Psoas muscle (tissue), 8 donors: ENCODE results near the gene NFASC. TPM values are rescaled to one million over a fixed set of nuclear protein-coding genes. Genes with fewer than 3 reads are reported as not detected.

Experiments used
- ATAC-seq, 4 donors: fragments of 200-7000 bp; cut with Tn5 transposase; one replicate each; pipeline ENCODE4 v1.9.1; 2020; ENCODE audit warnings: moderate library complexity in 3 of 4, mild to moderate bottlenecking in 2 of 4
- DNase-seq, 2 donors: peaks; one replicate each; pipeline ENCODE4 v3.0.0-alpha.2; 2020
- H3K27ac ChIP-seq: fragments of 200-600 bp; one replicate; pipeline ENCODE4 v1.8.0; 2022
- H3K27me3 ChIP-seq, 3 donors: fragments of 200-600 bp in 1 of 3; one replicate each; pipeline versions ENCODE4 v1.6.1 to v1.8.0; 2013 to 2022; ENCODE audit warnings: low read length in 2 of 3, mild to moderate bottlenecking in 2 of 3, moderate library complexity in 1 of 3; ENCODE audit not compliant: insufficient read depth in 3 of 3
- H3K36me3 ChIP-seq, 2 donors: fragments of 200-600 bp in 1 of 2; one replicate each; pipeline versions ENCODE4 v1.6.1 to v1.8.0; 2013 to 2022; ENCODE audit warnings: low read depth in 1 of 2, mild to moderate bottlenecking in 1 of 2, moderate library complexity in 1 of 2; ENCODE audit not compliant: insufficient read depth in 1 of 2
- H3K4me1 ChIP-seq: fragments of 200-600 bp; one replicate; pipeline ENCODE4 v1.8.0; 2022
- H3K4me3 ChIP-seq: fragments of 200-600 bp; one replicate; pipeline ENCODE4 v1.8.0; 2022; ENCODE audit warnings: mild to moderate bottlenecking
- H3K9me3 ChIP-seq: fragments of 200-600 bp; one replicate; pipeline ENCODE4 v1.8.0; 2022
- CTCF ChIP-seq: fragments of 200-600 bp; IDR thresholded peaks from one replicate; pipeline ENCODE4 v1.8.0; 2022; ENCODE audit warnings: antibody characterized with exemption
- WGBS, 3 donors: extraction: QIAGEN DNeasy Blood & Tissue Kit; methylation state at CpG; one replicate each; pipeline versions ENCODE4 v1.1.6 to v1.1.7; 2013; 5-methylcytosine and 5-hydroxymethylcytosine counted together
- intact Hi-C, 2 donors: fragments of 100-400 bp; cut with DNase I; formaldehyde crosslinking; loops; one replicate each; pipeline versions ENCODE4 v1.11.0 to v1.14.2; 2022
- polyA plus RNA-seq, 3 donors: library from polyadenylated mRNA; stranded (reverse); fragments of 200-250 nt; gene quantifications; one replicate each; pipeline ENCODE4 v1.2.3, GENCODE V29; 2013
- total RNA-seq, 4 donors: library from RNA; stranded (reverse); fragmentation: NEBNext Ultra II Directional in 2 of 4; extraction: Animal tissue kit (Norgen Biotek cat#: 25700) in 2 of 4; gene quantifications; one replicate each; pipeline versions ENCODE4 v1.2.1 to v1.2.4, GENCODE V29; 2021 to 2023
- donor health status: healthy with polysubstance abuse.
- donor health status: DM: no; HTN: no; CAD: no; lungs with moderate emphysema.
- donor health status: Bipolar disorder and iron deficiency.
- donor health status: healthy.
- donor health status: DM: yes; HTN: yes; CAD: no.
- donor health status: DM: no; HTN: no; CAD: no.
- donor health status: DM: no; HTN: no; CAD: no.
- donor health status: DM: yes; HTN: yes; CAD: no.

The NFASC gene
- total and polyA plus RNA-seq, 7 donors, result 0.46 to 7.5 (median 0.90) TPM

DNA sequence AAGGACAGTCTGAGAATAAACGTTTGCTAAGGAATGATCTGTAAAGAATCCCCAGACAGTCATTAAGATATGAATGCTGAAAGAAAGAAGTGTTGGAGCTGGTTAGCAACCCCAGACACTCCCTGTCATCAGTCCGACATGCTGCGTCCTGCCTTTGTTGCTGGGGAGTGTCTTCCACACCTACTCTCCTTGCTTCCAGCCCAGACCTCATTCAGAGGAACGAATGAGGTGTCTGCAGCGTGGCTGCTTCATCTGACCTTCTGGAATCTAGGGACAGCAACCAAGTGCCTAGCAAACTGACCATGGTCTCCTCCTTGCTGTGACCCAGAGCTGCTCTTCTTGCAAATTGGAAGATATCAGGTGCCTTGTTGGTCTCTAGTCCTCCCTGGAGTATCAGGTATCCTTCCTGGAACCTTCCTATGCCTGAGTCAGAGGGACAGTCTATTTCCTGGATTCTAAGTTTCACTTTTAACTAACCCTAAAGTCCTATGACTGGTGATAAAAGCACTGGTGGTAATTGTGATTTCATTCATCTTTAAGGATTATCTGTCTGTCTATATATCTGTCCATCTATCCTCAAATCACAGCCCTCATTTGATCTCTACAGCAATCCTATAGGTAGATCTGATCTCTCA lies 45.3 kb downstream of the NFASC start:
- intact Hi-C loops, result no loop called here
- no peak overlapping the region for H3K4me3 ChIP-seq
- H3K27me3 ChIP-seq, result no peaks in the 10 kb centered on the region
- no peaks in the 10 kb centered on the region for H3K9me3 ChIP-seq
- peaks cover 8% of the 10 kb centered on the region for H3K4me1 ChIP-seq
- no peak for DNase-seq
- H3K27ac ChIP-seq, result no peak overlapping the region
- no peak for TF ChIP-seq CTCF
- no peaks in the 10 kb centered on the region for H3K36me3 ChIP-seq
- WGBS, 3 donors, result 33 to 59% (median 49%) methylated on average over 5 of the region's 5 CpGs
- peak in 3 of 4 donors; percentile 49 to 72 (median 58) for ATAC-seq

GRCh38 chr1:204917802-204918201 lies 47.1 kb downstream of the NFASC start:
- DNase-seq, result no peak
- H3K4me3 ChIP-seq, result no peak overlapping the region
- H3K27me3 ChIP-seq, result no peaks in the 10 kb centered on the region
- intact Hi-C loops, result no loop called here
- no peak overlapping the region for H3K27ac ChIP-seq
- 96 to 97% (median 96%) methylated on average over 2 of the region's 2 CpGs for WGBS, 3 donors
- no peaks in the 10 kb centered on the region for H3K9me3 ChIP-seq
- TF ChIP-seq CTCF, result no peak
- no peaks in the 10 kb centered on the region for H3K36me3 ChIP-seq
- no peak for ATAC-seq
- peaks cover 8% of the 10 kb centered on the region for H3K4me1 ChIP-seq

DNA sequence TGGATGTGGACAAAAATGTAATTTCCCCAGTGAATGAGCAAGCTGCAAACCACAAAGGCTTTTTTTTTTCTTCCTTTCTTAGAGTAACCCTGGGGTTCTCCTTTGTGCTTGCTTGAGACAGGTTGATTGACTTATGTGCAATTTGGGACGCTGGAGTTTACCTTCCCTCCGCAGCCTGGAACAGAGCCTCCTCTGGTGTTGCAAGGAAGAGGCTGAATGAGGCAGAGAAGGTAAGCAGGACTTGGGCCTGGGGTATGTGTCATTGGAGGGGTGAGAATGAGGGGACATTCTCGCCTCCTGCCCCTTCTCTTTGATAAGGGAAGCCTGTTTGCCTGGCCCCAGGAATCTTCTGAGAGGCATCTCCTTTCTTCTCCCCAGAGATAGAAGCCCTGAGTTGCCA lies 49.8 kb downstream of the NFASC start:
- Histone ChIP-seq H3K27me3 (peaks cover 0 to 3% (median 0%) of the 10 kb centered on the region in 3 donors), H3K4me1 (peaks cover 8% of the 10 kb centered on the region), H3K4me3 (no peak overlapping the region), H3K36me3 (no peaks in the 10 kb centered on the region), H3K9me3 (no peaks in the 10 kb centered on the region), H3K27ac (no peak overlapping the region)
- ATAC-seq (no peak), DNase-seq (no peak)
- 69 to 84% (median 70%) methylated on average over 3 of the region's 3 CpGs for WGBS, 3 donors
- intact Hi-C loops, result no loop called here
- TF ChIP-seq CTCF, result no peak

DNA sequence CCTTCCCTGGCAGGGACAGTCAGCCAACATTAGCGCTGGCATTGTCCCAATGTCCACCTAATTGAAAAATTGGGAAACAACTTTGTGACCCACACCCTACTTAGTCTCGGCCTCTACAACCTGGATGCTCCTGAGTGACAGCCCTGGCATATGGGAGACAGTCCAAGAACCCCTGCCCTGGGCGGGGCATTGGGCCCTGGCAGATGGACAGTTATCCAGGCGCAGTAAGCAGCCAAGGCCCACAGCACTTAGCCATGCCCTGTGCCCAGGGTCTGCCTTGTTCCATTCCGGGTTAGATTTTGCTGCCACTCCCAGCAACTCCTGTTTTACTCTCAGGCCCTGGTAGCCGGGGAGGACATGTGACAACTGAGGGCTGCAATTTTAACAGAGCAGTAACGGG lies 50.3 kb downstream of the NFASC start:
- peak in 1 of 4 donors; percentile 23 for ATAC-seq
- no peak overlapping the region for H3K27ac ChIP-seq
- H3K36me3 ChIP-seq, result no peaks in the 10 kb centered on the region
- peaks cover 0 to 3% (median 0%) of the 10 kb centered on the region in 3 donors for H3K27me3 ChIP-seq
- intact Hi-C loops, result no loop called here
- DNase-seq, result no peak
- 52 to 64% (median 53%) methylated on average over 7 of the region's 7 CpGs for WGBS, 3 donors
- H3K4me1 ChIP-seq, result peaks cover 4% of the 10 kb centered on the region
- no peak for TF ChIP-seq CTCF
- no peak overlapping the region for H3K4me3 ChIP-seq
- H3K9me3 ChIP-seq, result no peaks in the 10 kb centered on the region
